ENCODE results near the gene MUC2. TPM values are rescaled to one million over a fixed set of nuclear protein-coding genes. Genes with fewer than 3 reads are reported as not detected.

MUC2 gene
- total RNA-seq, 1 donor from 2014 or later: not detected

DNA sequence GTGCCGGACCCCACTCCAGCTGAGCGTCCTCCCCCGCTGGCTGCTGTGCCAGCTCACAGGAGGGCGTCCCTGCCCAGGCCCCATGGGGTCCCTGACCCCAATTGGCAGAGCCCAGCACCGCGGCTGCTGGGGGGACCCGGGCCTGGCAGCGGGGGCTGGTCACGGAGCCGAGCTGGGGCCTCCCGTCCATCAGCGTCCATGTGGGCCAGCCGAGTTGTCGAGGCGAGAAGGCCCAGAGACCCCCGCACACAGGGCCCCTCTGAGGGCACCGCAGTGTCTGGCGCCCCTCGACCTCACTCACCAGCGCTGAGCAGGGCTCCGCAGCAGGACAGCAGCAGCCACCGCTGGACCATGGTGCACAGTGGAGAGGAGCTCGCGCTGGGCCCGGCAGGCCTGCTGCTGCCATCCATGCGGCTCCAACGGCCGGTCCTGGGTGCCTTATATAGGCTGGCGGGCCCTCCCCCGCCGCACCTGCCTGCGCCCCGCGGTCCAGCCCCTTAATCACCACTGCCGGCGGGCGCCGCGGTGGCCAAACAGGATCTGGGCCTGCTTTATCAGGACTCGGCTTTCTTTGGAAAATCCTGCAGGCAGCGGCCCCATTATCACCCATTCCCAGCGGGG, 38.3 kb upstream of the MUC2 start, which contains the start of gene MUC6:
Gene MUC6 (minus strand): TSS at position 416 of the 621 bp plus-strand sequence. CDS start 63 bp downstream, at position 353.
- H3K27me3 ChIP-seq: no peaks in the 10 kb centered on the region

GRCh38 chr11:1036931-1037330, 37.7 kb upstream of the MUC2 start:
- H3K36me3 ChIP-seq: no peaks in the 10 kb centered on the region
- TF ChIP-seq POLR2A (IDR thresholded peaks at IDR 0.05): no peak
- TF ChIP-seq CTCF (IDR thresholded peaks at IDR 0.05): no peak
- no peak for TF ChIP-seq POLR2AphosphoS5 (IDR thresholded peaks at IDR 0.05; ENCODE audit: insufficient read depth in 1 of 2, low read depth in 1 of 2)
- intact Hi-C loops (cut with DNase I): no loop called here
- no peak overlapping the region for H3K4me3 ChIP-seq
- no peak for DNase-seq (ENCODE audit: extremely low spot score in 2 of 2)
- H3K4me1 ChIP-seq: no peaks in the 10 kb centered on the region
- H3K27ac ChIP-seq: no peak overlapping the region
- no peaks in the 10 kb centered on the region for H3K9me3 ChIP-seq
- no peaks in the 10 kb centered on the region for H3K27me3 ChIP-seq

More for the DNA sequence above, 38.3 kb upstream of the MUC2 start, which contains the start of gene MUC6:
- Histone ChIP-seq H3K4me3 (no peak within 1 kb of the TSS), H3K4me1 (no peaks in the 10 kb centered on the region), H3K36me3 (no peaks in the 10 kb centered on the region), H3K9me3 (no peaks in the 10 kb centered on the region), H3K27ac (no peak within 1 kb of the TSS)
- no peak for TF ChIP-seq POLR2A (IDR thresholded peaks at IDR 0.05)
- TF ChIP-seq CTCF (IDR thresholded peaks at IDR 0.05): no peak
- TF ChIP-seq POLR2AphosphoS5 (IDR thresholded peaks at IDR 0.05; ENCODE audit: insufficient read depth in 1 of 2, low read depth in 1 of 2): no peak
- intact Hi-C loops (cut with DNase I): no loop called here
- no peak for DNase-seq (ENCODE audit: extremely low spot score in 2 of 2)

- Histone ChIP-seq H3K36me3 (no peaks in the 10 kb centered on the region), H3K4me3 (no peak overlapping the region), H3K4me1 (no peaks in the 10 kb centered on the region), H3K9me3 (no peaks in the 10 kb centered on the region), H3K27me3 (no peaks in the 10 kb centered on the region), H3K27ac (no peak overlapping the region)
- TF ChIP-seq POLR2A (IDR thresholded peaks at IDR 0.05): no peak
- TF ChIP-seq POLR2AphosphoS5 (IDR thresholded peaks at IDR 0.05; ENCODE audit: insufficient read depth in 1 of 2, low read depth in 1 of 2): no peak
- no peak for TF ChIP-seq CTCF (IDR thresholded peaks at IDR 0.05)
- intact Hi-C loops (cut with DNase I): no loop called here
- DNase-seq (ENCODE audit: extremely low spot score in 2 of 2): no peak
These were observed 37.1 kb upstream of the MUC2 start for GRCh38 chr11:1037506-1038055.

GRCh38 chr11:1038361-1038760, 36.3 kb upstream of the MUC2 start:
- H3K4me1 ChIP-seq: no peaks in the 10 kb centered on the region

More at GRCh38 chr11:1038361-1038760, 36.3 kb upstream of the MUC2 start:
- H3K27me3 ChIP-seq: no peaks in the 10 kb centered on the region
- H3K27ac ChIP-seq: no peak overlapping the region
- H3K36me3 ChIP-seq: no peaks in the 10 kb centered on the region
- intact Hi-C loops (cut with DNase I): no loop called here
- no peaks in the 10 kb centered on the region for H3K9me3 ChIP-seq
- TF ChIP-seq POLR2A (IDR thresholded peaks at IDR 0.05) (no peak), POLR2AphosphoS5 (IDR thresholded peaks at IDR 0.05; ENCODE audit: insufficient read depth in 1 of 2, low read depth in 1 of 2) (no peak), CTCF (IDR thresholded peaks at IDR 0.05) (no peak)
- H3K4me3 ChIP-seq: no peak overlapping the region
- DNase-seq (ENCODE audit: extremely low spot score in 2 of 2): no peak

Measured in vagina (tissue), 2 donors.